Fibroblast of lung (primary cell): ENCODE results near the gene SOX1. TPM values are rescaled to one million over a fixed set of nuclear protein-coding genes. Genes with fewer than 3 reads are reported as not detected.

Experiments
- DNase-seq, 2 donors: peaks; one replicate each; pipeline versions ENCODE4 v3.0.0 to v3.0.0-alpha.2; 2010; ENCODE audit warnings: low read depth in 2 of 2
- H2AFZ ChIP-seq: 2 replicates; pipeline ENCODE4 v1.5.1; 2012; ENCODE audit warnings: low read length, control low read depth, inconsistent platforms
- H3K27ac ChIP-seq: 2 replicates; pipeline ENCODE4 v1.5.1; 2011; ENCODE audit warnings: low read length, control low read depth; ENCODE audit not compliant: insufficient read depth
- H3K27me3 ChIP-seq: 2 replicates; pipeline ENCODE4 v1.5.1; 2011; ENCODE audit warnings: mild to moderate bottlenecking, low read length; ENCODE audit not compliant: control insufficient read depth, insufficient read depth
- H3K36me3 ChIP-seq: 2 replicates; pipeline ENCODE4 v1.5.1; 2011; ENCODE audit warnings: low read length; ENCODE audit not compliant: control insufficient read depth, insufficient read depth
- H3K4me1 ChIP-seq: 2 replicates; pipeline ENCODE4 v1.5.1; 2011; ENCODE audit warnings: low read length; ENCODE audit not compliant: control insufficient read depth, insufficient read depth; ENCODE audit errors: extremely low read depth
- H3K4me2 ChIP-seq: 2 replicates; pipeline ENCODE4 v1.5.1; 2011; ENCODE audit warnings: low read length, control low read depth; ENCODE audit not compliant: insufficient read depth; ENCODE audit errors: extremely low read depth
- H3K4me3 ChIP-seq, 4 experiments: fragments of 200-600 bp in 1 of 4; sonication (generic) in 1 of 4; replicated peaks in 1 of 4; 2 replicates each; pipeline ENCODE4 v1.5.1; 2011 to 2016; ENCODE audit warnings: low read length in 4 of 4, low read depth in 3 of 4, mild to moderate bottlenecking in 3 of 4, control low read depth in 2 of 4, inconsistent platforms in 1 of 4, mixed read lengths in 1 of 4; ENCODE audit not compliant: insufficient read depth in 1 of 4; ENCODE audit errors: control extremely low read depth in 1 of 4
- H3K79me2 ChIP-seq: 2 replicates; pipeline ENCODE4 v1.5.1; 2012; ENCODE audit warnings: mild to moderate bottlenecking, low read length, inconsistent platforms; ENCODE audit not compliant: control insufficient read depth, insufficient read depth
- H3K9ac ChIP-seq: 2 replicates; pipeline ENCODE4 v1.5.1; 2011; ENCODE audit warnings: mild to moderate bottlenecking, low read length, control low read depth; ENCODE audit not compliant: insufficient read depth
- H3K9me3 ChIP-seq: 2 replicates; pipeline ENCODE4 v1.5.1; 2012; ENCODE audit warnings: low read depth, low read length; ENCODE audit not compliant: control insufficient read depth, insufficient read depth
- H4K20me1 ChIP-seq: 2 replicates; pipeline ENCODE4 v1.5.1; 2011; ENCODE audit warnings: low read length; ENCODE audit not compliant: control insufficient read depth, insufficient read depth; ENCODE audit errors: extremely low read depth
- EZH2 ChIP-seq: IDR thresholded peaks from 2 replicates; pipeline ENCODE4 v1.5.1; 2012; ENCODE audit warnings: low read length, control low read depth, mild to moderate bottlenecking; ENCODE audit errors: missing control alignments
- polyA minus RNA-seq: library from RNA; depleted of rRNA, polyadenylated mRNA; stranded (reverse); fragments of >200 nt; gene quantifications from 2 replicates; pipeline ENCODE4 v1.2.3, GENCODE V29; 2011; ENCODE audit warnings: low replicate concordance
- polyA plus RNA-seq, 2 donors: library from polyadenylated mRNA; depleted of rRNA in 1 of 2; stranded (reverse) in 1 of 2; unstranded in 1 of 2; fragments of >200 nt; gene quantifications; 2 replicates each; pipeline ENCODE4 v1.2.1, GENCODE V29; 2011 to 2012; ENCODE audit warnings: missing spikeins in 1 of 2
- total RNA-seq: library from RNA; depleted of rRNA; stranded (reverse); fragments of >200 nt; gene quantifications from 2 replicates; pipeline ENCODE4 v1.2.1, GENCODE V29; 2014
- TF ChIP-seq, protein P1 (sequence below), 2 donors: IDR thresholded peaks in 1 of 2; conservative IDR thresholded peaks in 1 of 2; 1 replicate in 1 of 2; 2 replicates in 1 of 2; pipeline ENCODE4 v1.5.1; 2011 to 2012; ENCODE audit warnings: low read length in 2 of 2, control low read depth in 1 of 2, inconsistent platforms in 1 of 2, low read depth in 1 of 2, mild to moderate bottlenecking in 1 of 2

SOX1 gene
- total RNA-seq, result not detected in 2 replicates
- not detected in 2 replicates for polyA plus RNA-seq
- polyA plus RNA-seq (2012), result not detected in 2 replicates
- not detected in 2 replicates for polyA minus RNA-seq

DNA sequence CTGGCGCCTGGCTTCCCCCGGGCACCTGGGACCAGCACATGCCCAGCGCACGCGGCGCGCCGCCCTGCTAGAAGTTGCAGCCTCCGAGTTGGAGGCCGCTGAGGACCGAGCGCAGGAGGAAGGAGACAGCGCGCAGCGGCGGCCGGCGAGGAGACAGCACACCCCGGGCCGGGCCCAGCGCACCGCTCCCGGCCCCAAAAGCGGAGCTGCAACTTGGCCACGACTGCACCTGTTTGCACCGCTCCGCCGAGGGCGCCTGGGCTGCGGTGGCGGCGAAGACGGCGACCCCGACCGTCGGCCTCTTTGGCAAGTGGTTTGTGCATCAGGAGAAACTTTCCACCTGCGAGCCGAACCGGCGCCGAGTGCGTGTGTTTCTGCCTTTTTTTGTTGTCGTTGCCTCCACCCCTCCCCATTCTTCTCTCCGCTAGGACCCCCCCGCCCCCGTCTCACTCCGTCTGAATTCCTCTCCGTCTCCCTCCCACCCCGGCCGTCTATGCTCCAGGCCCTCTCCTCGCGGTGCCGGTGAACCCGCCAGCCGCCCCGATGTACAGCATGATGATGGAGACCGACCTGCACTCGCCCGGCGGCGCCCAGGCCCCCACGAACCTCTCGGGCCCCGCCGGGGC, at the start of gene SOX1:
SOX1 (plus strand) TSS at position 34 of the 626 bp plus-strand sequence; CDS start at position 544, 510 bp downstream.
- H3K4me2 ChIP-seq, result no peak within 1 kb of the TSS
- H3K27me3 ChIP-seq, result peaks cover 36% of the 10 kb centered on the region
- H4K20me1 ChIP-seq, result no peaks in the 10 kb centered on the region
- no peak within 1 kb of the TSS for H3K9ac ChIP-seq
- no peak for TF ChIP-seq EZH2
- TF ChIP-seq, protein P1, sequence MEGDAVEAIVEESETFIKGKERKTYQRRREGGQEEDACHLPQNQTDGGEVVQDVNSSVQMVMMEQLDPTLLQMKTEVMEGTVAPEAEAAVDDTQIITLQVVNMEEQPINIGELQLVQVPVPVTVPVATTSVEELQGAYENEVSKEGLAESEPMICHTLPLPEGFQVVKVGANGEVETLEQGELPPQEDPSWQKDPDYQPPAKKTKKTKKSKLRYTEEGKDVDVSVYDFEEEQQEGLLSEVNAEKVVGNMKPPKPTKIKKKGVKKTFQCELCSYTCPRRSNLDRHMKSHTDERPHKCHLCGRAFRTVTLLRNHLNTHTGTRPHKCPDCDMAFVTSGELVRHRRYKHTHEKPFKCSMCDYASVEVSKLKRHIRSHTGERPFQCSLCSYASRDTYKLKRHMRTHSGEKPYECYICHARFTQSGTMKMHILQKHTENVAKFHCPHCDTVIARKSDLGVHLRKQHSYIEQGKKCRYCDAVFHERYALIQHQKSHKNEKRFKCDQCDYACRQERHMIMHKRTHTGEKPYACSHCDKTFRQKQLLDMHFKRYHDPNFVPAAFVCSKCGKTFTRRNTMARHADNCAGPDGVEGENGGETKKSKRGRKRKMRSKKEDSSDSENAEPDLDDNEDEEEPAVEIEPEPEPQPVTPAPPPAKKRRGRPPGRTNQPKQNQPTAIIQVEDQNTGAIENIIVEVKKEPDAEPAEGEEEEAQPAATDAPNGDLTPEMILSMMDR (conservative IDR thresholded peaks at IDR 0.05 in 1 of 2, IDR thresholded peaks at IDR 0.05 in 1 of 2; ENCODE audit: low read depth in 1 of 2, low read length in 2 of 2), result no peak
- H3K27ac ChIP-seq, result no peak within 1 kb of the TSS
- no peaks in the 10 kb centered on the region for H3K9me3 ChIP-seq
- peak within 1 kb of the TSS in 1 of 4 experiments; percentile 12 for H3K4me3 ChIP-seq
- no peaks in the 10 kb centered on the region for H3K36me3 ChIP-seq
- H3K79me2 ChIP-seq, result no peaks in the 10 kb centered on the region
- H3K4me1 ChIP-seq, result no peaks in the 10 kb centered on the region
- peak in 1 of 2 donors; percentile 19 for DNase-seq
- no peak within 1 kb of the TSS for H2AFZ ChIP-seq

DNA sequence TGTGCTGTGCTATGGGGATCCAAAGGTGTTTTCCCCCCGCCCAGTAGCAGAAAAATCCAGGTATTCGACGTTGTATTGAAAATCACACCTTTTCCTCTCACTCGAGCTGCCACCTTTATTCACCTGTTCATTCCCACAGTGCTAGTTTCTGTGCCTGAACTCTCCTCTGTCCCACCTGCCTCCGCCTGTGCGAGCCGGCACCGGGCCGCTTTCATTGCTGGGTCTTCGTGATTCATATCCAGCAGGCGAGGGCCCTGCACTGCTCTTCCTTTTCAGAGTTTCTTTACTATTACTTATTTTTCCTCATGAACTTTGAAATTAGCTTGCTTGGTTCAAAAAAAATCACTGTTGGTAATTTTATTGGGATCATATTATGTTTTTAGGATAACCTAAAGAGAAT, 42.4 kb upstream of the SOX1 start:
- H3K4me1 ChIP-seq, result no peaks in the 10 kb centered on the region
- no peaks in the 10 kb centered on the region for H3K79me2 ChIP-seq
- no peak overlapping the region for H3K4me3 ChIP-seq
- DNase-seq, result no peak
- H3K36me3 ChIP-seq, result no peaks in the 10 kb centered on the region
- H3K9ac ChIP-seq, result no peak overlapping the region
- no peaks in the 10 kb centered on the region for H4K20me1 ChIP-seq
- no peaks in the 10 kb centered on the region for H3K27me3 ChIP-seq
- TF ChIP-seq, protein P1 (conservative IDR thresholded peaks at IDR 0.05 in 1 of 2, IDR thresholded peaks at IDR 0.05 in 1 of 2; ENCODE audit: low read depth in 1 of 2, low read length in 2 of 2), result no peak
- no peak for TF ChIP-seq EZH2
- H3K4me2 ChIP-seq, result no peak overlapping the region
- H3K9me3 ChIP-seq, result no peaks in the 10 kb centered on the region
- no peak overlapping the region for H3K27ac ChIP-seq
- no peak overlapping the region for H2AFZ ChIP-seq

DNA sequence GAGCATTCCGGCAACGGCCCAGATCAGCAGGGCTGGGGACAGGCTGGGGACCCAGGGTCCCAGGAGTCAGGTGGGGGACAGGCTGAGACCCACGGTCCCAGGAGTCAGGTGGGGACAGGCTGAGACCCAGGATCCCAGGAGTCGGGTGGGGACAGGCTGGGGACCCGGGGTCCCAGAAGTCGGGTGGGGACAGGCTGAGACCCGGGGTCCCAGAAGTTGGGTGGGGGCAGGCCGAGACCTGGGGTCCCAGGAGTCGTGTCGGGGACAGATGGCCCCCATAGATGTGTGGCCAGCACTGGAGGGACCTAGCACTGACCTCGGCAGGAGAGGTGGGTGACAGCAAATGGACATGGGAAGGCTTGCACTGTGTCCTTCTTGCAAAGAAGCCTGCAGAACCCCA, 39.7 kb upstream of the SOX1 start:
- no peaks in the 10 kb centered on the region for H4K20me1 ChIP-seq
- H3K4me2 ChIP-seq, result no peak overlapping the region
- H3K9me3 ChIP-seq, result no peaks in the 10 kb centered on the region
- no peak overlapping the region for H3K4me3 ChIP-seq
- no peak overlapping the region for H3K27ac ChIP-seq
- no peak for DNase-seq
- no peaks in the 10 kb centered on the region for H3K4me1 ChIP-seq
- H3K9ac ChIP-seq, result no peak overlapping the region
- TF ChIP-seq EZH2, result no peak
- TF ChIP-seq, protein P1 (conservative IDR thresholded peaks at IDR 0.05 in 1 of 2, IDR thresholded peaks at IDR 0.05 in 1 of 2; ENCODE audit: low read depth in 1 of 2, low read length in 2 of 2), result no peak
- no peaks in the 10 kb centered on the region for H3K79me2 ChIP-seq
- no peaks in the 10 kb centered on the region for H3K27me3 ChIP-seq
- H2AFZ ChIP-seq, result no peak overlapping the region
- no peaks in the 10 kb centered on the region for H3K36me3 ChIP-seq
